Stimulated activated CD8-positive, alpha-beta memory T cell treated with anti-CD3 and anti-CD28 coated beads, Interleukin-12 subunit alpha, Interleukin-12 subunit beta, amount 100 ng/mL, for 24 hours (primary cell): Measurements from ENCODE around the gene DUSP23.

Experiments used
- DNase-seq: peaks from one replicate; pipeline ENCODE4 v3.0.0-alpha.2; 2020; ENCODE audit errors: extremely low read depth

DUSP23 gene

DNA sequence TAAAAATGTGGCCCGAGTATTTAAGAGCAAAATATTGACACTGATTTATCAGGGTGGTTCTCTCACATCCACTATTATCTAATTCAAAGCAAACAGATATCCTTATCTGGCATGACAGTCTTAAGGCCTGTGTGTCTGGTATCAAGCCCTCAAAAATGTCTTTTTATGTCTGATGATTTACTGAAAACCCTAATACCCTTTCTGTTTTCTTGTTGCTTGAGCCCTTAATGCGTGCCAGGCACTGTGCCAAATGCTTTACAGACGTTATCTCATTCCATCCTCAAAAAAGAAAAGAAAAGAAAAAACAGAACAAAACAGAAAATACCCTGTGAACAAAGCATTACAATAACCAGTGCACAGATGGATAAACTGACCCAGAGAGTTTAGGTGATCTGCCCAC is 5.7 kb downstream of the DUSP23 start:
- DNase-seq, result no peak

DNA sequence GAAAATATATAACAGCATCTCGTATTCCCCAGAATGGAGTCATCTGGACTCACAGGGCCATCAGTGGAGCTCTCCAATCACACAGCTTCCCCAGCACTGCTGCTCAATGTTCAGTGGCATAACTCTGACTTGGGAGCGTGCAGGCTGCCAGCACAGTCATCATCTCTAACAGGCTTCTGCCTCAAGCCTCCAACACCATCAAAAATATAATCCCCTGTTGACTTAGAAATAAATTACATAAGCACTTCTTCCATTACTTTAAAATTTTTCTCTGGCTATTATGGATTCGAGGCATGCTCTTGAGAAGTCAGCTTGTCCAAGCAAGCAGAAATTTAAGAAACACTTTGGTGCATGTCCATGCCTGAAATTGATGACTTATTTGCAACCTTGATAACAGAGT is 6.2 kb downstream of the DUSP23 start:
- DNase-seq, result no peak

DNA sequence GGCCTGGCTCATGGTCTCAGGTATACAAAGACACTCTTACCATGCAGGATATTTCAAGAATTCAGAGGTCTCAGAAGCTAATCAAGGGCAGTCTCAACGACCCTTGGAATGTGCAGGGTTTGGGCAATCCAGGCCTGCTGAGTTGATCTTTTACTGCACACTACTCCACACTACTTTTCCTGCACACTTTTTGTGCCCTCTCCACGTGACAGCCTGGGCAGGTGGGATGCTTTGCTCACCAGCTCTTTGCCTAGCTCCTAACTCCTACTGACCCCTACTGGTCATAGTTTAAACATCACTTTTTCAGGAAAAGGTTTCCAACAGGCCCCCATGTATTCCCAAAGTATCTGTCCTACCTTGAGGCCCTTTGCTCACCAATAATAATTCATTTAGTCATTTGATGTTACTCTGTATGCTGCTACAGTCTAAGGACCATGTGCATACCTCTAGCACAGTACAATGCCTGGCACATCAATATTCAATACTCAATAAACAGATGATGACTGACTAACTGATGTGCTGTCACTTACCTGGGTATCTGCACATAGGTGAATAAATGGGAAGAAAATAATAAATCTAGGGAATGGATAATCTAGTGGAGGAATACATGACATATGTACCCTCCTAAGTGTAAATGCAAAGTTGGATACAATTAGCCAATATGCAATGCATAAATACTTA is 9.6 kb downstream of the DUSP23 start:
- no peak for DNase-seq

DNA sequence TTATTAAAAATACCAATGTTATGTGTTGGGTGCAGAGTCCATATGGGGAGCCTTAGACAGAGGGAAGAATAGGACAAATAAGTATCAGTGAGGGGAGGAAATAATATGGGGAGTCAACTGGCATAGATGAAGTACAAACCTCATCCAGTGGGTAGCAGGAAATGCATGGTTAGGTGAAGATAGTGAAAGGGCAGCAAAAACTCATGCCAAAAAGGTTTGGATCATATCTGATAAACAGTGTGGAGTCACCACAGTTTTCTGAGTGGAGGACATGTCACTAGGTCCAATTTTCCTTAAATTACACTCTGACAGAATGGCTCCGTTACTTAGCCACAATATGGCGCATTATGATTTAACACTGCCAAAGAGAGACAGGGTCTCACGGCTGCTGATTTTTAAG is 10.3 kb downstream of the DUSP23 start:
- DNase-seq, result no peak

DNA sequence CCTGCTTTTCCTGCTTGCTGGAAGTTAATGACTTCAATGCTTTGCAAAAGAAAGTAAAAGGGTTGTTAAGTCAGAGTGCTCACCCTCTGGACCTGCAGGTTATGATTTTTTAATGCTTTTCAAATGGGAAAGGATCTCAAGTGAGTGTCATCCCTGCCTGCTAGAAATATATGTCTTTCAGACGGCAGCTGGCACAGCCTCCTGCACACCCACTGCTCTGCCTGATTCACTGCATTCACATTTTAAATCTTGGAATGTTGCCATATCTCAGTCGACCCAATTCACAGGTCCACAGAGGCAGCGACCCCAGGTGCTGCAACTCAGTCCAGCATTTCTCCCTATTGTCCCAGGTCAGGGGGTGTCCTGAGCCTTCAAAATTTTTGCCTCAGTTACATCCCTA is 10.7 kb downstream of the DUSP23 start:
- no peak for DNase-seq

DNA sequence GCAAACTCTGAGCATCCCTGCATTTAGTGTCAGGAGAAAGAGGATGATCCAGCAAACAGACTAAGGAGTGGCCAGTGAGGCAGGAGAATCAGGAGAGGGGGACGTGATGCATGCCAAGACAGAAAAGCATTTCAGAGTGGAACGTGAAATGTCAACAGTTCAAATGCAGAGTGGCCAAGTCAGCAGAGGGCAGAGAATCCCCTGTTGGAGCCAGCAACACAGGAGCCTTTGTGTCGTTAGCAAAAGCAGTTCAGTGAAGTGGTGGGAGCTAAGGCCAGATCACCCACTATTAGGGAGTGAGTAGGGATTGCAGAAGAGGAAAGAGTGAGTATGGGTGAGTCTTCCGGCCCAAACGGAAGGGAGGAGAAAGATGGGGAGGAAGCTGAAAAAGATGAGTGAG is 14.8 kb downstream of the DUSP23 start:
- no peak for DNase-seq

DNA sequence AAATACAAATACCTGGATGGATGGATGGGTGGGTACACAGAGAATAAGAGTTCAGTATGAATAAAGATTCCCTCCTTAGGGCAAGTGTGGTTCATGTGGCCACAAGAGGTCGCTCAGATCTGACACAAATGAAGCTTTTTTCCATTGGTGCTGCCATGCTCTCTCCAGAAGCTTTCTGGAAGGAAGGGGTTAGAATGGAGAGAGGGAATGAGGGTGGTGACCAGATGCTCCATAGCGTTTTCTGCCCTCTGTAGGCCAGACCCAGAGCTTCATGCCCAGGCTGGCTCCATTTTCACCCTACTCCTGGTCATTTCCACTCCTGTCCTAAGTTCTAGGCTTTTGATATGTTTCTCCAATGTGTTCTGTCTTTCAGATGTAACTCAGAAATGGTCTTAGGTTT is 18.1 kb downstream of the DUSP23 start:
- no peak for DNase-seq

DNA sequence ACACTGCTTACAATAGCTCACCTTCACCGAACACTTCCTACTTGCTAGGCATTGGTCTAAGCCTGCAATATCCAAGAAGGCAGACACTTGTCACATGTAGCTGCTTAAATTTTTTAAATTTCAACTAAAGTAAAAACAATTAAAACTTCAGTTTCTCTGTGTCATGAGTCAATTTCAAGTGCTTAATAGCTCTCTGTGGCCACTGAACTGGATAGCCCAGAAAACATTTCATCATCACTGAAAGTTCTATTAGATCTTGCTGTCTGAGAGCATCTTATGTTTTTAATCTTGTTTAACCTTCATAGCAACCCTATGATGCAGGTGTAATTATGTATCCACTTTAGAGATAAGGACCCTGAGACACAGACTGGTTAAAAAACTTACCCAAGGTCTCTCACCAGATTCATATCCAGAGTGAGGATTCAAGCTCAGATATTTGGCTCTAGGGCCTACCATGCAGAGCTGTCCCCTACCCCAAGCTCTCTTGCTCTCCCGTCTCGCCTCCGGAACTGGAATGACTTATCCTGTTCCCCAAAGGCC is 18.8 kb downstream of the DUSP23 start:
- no peak for DNase-seq

DNA sequence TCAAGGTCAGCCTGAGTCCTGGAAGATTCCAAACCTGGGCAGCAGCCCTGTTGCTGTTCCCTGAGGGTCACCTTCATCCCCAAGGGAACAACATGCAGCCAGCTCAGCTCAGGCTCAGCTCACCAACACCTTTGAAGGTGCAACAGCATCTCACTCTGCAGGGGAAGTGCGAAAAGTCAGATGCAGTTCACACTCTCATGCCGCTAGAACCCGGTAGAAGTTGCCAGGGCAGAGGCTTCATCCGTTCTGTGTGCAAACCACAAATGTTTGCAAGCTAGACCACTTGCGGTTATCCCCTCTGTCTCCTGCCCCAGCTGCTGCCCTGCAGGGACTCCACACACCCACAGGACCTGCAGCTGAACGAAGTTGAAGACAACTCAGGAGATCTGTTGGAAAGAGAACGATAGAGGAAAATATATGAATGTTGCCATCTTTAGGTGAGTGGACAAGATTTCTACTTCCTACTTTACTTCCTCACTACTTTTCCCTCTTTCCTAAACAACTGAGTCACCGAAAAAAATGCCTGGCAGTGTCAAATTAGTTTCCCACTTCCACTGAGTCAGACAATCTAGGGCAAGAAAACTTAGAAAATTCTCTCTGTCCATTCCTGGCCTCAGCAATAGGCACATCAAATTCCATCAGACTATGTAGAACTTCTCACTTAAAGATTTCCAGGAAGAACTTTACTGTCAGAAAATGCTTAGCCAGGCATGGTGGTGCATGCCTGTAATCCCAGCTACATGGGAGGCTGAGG is 19.6 kb downstream of the DUSP23 start:
- DNase-seq, result no peak

DNA sequence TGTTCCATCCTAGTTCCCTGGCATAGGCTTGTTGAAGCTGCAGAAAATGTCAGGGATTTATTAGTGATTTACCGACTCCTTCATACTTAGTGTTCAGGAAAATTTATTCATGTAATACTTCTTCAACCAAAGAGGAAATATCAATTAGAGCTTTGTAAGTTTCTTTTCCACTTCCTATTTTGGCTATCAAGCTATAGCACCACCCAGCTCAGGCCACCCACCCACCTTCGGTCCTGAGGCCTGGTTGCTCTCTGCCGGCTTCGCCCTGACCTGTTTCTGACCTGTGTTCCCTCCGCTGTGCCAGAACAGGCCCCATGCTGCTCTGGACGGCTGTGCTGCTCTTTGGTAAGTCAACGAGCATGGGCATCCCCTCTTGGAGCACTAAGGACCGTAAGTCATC is 21.3 kb downstream of the DUSP23 start, which contains the start of gene FCRL6:
FCRL6 (plus strand) TSS at position 250 of the 400 bp plus-strand sequence; CDS start at position 315, 65 bp downstream.
- no peak for DNase-seq

DNA sequence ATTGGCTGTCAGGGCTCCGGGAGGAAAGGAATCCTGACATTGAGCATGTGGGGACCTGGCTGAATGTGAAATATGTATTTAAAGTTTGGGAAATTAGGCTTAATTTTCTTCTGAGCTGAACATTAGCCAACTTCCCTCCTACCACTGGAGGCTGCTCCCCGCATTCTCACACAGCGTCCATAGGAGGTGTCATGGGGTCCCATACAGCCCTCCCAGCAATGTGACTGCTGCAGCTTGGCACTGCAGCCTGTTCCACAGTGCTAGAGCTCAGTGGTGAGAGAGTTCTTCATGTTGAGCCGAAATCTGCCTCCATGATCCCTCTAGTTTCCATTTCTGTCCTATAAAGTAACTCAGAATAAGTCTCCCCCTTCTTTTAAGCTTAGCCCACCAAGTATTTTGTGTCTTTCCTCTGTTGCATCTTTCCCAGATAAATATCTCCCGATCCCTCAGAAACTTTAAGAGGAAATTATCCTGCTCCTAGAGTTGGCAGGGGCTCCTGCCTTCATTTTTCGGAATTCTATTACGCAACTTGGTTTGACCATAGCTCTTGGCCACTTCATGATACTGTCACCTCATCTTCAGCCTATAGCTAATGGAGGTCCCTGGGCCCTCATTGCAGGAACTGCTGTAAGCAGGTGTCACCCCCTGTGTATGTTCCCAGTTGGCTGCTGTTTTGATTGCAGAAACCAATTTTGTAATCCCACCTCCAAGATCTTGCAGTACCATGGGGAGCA is 23.4 kb downstream of the DUSP23 start:
- no peak for DNase-seq

DNA sequence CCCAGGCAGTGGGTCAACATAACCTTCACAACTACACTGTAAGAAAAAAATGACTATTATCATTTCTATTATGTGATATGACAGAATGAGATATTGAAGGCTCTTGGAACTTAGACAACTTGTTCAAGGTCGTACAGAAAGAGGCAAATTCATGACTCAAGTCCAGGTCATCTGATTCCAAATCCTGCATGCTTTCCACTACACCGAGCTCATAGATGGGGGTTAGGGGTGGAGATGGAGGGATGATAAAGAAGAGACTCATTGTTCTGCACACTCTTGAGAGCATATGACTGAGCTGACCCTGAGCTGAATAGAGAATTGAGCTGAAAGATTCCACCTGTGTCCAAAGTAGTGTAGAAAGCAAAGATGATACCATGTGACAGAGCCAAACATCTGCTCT is 24.2 kb downstream of the DUSP23 start:
- no peak for DNase-seq

DNA sequence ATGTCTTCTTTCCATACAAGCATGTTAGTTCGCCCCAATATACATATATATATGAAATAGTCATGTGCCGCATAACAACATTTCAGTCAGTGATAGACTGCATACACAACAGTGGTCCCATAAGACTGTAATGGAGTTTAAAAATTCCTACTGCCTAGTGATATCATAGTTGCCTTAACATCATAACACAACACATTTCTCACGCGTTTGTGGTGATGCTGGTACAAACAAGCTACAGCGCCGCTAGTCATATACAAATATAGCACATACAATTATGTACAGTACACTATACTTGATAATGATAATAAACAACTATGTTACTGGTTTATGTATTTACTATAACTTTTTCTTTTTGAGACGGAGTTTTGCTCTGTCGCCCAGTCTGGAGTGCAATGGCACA is 35.2 kb downstream of the DUSP23 start:
- no peak for DNase-seq

DNA sequence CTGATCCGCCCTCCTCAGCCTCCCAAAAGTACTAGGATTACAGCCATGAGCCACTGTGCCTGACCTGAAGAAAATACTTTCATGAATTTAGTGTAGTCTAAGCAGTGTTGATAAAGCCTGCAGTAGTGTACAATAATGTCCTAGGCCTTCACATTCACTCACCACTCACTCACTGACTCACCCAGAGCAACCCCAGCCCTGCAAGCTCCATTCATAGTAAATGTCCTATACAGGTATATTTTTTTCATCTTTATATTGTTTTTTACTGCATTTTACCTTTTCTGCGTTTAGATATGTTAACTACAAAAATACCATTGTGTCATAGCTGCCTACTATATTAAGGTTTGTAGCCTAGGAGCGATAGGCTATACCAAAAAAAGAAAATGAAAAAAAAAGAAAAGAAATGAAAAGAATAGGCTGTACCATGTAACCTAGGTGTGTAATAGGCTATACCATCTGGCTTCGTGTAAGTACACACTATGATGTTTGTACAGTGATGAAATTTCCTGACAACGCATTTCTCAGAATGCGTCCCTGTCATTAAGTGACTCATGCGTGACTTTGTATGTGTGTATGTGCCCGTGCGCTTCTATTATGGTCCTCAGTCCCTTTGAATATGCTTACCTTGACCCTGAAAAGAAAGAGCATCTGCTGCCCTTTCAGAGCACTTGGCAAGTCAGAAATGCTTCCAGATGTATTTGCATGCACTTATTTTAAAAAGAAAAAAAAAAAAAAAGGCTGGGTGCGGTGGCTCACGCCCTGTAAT is 36.7 kb downstream of the DUSP23 start:
- DNase-seq, result no peak

DNA sequence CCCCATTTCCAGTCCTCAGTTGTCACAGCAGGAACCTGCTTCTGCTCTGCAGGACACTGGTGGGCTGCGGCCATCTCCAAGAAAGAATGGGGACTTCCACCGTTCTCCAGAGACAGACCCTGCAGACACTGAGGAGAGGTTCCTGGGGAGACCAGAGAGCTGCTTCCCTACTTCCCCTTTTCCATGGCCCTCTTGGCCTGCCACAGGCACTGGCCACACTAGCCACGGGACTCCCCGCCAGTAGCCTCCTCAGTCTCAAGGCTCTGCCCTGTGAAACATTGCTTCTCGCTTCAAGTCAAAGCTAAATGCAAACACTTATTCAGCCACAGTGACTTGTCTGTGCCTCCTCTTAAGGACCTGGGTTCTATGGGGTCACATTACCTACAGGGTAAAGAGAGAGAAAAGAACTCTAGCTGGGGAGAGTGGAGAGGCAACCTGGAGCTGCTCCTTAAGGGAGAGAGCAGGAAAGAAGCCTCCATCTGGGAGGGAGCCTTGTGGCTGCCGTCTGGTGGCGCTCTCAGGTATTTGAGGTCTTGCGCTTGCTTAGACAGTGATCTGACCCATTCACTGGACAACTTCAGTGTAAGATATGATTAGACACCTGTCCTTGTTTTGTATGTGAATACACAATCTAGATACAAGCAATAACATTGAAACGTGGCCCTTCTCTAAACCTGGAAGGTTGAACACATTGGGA is 40.6 kb downstream of the DUSP23 start:
- DNase-seq, result no peak

DNA sequence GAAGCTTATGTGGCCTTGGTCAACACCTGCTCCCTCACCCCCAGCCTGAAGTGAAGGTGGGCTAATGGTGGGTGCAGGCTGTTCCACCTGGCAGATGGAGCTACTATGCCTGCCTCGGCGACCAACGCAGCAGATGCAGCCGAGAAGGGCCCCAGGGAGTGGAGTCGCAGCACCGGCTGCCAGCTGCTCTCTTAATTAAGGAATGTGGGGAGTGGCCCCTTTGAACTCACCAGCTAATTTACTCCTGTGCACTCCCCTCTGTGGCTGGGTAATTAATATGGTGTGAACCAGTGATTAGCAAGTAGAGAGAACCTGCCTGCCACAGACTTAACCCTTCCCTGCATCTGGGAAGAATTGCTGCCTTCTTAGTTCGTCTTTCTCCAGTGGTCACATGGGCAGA is 42.6 kb downstream of the DUSP23 start:
- DNase-seq, result no peak

DNA sequence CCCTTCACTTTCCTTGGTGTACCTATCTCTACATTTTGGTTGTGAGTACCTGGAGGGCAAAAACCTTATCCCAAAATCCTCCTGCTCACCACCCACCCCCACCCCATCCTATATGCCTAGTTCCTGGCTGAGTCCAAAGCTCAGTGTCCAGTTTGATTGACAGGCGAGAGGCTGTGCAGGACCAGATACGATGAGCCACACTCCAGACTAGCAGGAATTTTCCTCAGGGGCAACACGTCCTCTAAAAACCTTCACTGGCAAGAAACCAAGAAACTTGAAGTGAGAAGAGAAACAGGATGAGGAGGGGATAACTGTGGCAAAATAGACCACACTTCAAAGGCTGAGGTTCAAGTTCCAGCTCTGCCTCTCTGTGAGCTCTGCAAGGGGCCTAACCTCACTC is 44.8 kb downstream of the DUSP23 start:
- DNase-seq, result no peak

DNA sequence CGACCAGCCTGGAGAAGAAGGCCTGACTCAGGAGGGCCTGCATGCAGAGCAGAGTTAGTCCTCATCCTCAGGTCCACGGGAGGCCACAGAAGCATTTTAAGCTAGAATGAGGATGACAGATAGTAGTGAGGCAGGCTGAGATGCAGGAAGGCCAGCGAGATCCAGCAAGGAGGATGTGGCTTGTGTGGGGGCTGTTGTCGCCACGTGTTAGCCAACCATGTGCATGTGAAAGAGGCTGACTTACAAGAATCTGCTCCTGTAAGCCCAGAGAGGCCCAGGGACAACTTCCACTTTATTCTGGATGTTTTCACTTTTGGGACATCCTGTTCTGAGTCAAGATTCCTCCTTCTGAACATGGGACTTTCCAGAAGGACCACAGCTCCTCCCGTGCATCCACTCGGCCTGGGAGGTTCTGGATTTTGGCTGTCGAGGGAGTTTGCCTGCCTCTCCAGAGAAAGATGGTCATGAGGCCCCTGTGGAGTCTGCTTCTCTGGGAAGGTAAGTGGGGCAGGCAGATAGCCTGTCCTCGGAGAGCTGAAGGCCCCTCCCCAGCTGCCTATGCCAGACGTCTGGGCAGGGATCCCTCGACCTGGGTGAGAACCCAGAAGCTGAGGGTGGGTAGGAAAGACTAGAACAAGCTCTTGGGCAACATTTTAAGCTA is 45.8 kb downstream of the DUSP23 start, which contains the start of gene SLAMF8:
SLAMF8 (plus strand) TSS at position 433 of the 661 bp plus-strand sequence; CDS start at position 459, 26 bp downstream.
- peak; percentile 21 for DNase-seq

DNA sequence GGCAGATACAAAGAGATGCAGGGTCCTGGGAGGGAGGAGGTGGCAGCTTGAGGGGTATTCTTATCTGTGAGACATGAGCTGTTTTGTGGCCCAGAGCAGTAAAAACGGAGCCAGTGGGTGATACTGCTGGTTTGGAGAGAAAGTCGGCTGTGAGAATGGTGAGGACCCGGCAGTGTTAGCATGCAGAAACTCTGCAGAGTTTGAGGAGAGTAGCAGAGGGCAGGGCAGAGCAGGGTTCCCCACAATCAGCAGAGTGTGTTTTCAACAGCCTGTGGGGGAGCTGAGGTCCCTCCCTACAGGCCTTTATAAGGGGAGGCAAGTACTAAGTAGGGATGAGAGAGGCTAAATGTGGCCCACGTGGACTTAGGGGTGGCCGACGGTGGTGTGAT is 46.3 kb downstream of the DUSP23 start:
- DNase-seq, result no peak

DNA sequence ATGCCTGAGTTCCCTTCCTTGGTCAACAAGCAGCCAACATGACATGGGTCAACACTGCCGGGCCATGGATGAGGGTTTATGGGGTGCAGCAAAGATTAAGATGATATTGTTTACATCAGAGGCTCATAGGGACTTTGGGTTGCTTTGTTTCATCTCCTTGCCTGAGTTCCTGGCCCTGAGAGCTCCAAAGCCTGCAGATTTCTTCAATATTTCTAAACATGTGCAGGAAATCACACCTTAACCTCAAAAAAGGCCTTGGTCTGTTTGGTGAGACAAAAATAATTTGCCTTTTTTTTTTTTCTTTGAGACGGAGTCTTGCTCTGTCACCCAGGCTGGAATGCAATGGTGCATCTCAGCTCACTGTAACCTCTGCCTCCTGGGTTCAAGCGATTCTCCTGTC is 46.8 kb downstream of the DUSP23 start:
- no peak for DNase-seq

DNA sequence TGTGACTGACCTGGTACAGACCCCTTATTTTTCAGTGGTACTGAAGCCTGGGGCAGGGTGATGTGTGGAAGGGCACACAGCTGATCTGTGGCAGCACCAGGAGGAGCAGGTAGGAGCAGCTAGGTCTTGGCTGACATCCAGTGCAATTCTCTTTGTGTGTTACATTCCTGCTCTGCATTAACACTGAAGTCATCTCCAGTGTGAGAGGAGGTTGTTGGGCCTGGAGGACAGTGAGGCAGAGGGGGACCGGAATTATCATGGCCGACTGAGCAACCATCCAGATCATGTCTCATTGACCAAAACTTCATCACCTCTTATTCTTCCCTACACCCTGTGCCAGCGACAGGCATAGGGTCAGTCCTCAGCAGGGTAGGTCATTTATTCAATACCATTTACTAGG is 47.4 kb downstream of the DUSP23 start:
- no peak for DNase-seq
